ENCODE results near the gene BTBD9.

DNA sequence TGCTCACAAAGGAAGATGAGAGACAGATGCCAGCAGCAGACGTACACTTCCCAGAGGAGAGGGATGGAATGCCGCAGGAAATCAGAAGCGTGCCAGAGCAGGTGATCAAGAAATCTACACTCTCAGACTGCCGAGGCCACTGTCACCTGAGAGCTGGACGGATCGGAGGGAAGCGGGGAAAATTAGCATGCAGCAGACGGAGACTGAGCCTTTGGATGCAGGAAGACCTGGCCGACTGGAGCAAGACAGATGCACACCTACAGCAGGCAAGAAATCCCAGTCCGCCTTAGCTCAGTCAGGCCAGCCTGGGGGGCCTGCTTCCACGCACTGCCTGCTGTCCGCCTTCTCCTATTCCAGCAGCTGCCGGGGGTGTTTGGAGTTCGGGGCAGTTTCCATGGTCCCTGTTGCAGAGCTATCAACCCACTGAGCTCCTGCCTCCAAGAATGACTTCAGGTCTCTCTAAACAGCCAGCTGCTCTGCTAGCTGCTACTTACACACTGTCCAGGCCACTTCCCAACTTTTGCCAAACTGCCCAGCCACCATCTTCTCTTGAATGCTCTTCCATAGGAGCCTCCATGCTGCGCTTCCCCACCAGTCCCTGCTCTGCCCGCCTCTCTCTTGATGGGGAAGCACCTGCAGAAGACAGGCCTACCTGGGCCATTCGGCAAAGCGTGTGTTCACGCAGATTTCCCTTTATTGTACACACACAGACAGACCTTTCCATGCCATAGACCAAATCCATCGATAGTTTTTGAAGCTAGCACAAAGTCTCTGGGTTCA, 451.7 kb downstream of the BTBD9 start:
- TF ChIP-seq, protein P1, sequence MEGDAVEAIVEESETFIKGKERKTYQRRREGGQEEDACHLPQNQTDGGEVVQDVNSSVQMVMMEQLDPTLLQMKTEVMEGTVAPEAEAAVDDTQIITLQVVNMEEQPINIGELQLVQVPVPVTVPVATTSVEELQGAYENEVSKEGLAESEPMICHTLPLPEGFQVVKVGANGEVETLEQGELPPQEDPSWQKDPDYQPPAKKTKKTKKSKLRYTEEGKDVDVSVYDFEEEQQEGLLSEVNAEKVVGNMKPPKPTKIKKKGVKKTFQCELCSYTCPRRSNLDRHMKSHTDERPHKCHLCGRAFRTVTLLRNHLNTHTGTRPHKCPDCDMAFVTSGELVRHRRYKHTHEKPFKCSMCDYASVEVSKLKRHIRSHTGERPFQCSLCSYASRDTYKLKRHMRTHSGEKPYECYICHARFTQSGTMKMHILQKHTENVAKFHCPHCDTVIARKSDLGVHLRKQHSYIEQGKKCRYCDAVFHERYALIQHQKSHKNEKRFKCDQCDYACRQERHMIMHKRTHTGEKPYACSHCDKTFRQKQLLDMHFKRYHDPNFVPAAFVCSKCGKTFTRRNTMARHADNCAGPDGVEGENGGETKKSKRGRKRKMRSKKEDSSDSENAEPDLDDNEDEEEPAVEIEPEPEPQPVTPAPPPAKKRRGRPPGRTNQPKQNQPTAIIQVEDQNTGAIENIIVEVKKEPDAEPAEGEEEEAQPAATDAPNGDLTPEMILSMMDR (IDR thresholded peaks at IDR 0.05), result no peak
- no peak for TF ChIP-seq POLR2A (IDR thresholded peaks at IDR 0.05)
